ENCODE results near the gene SRSF10.
"Not testable (repeated sequence)": the region's sequence is repeated elsewhere in the genome, so short reads cannot be mapped to it uniquely, and the experiment has no call there.

SRSF10 gene

DNA sequence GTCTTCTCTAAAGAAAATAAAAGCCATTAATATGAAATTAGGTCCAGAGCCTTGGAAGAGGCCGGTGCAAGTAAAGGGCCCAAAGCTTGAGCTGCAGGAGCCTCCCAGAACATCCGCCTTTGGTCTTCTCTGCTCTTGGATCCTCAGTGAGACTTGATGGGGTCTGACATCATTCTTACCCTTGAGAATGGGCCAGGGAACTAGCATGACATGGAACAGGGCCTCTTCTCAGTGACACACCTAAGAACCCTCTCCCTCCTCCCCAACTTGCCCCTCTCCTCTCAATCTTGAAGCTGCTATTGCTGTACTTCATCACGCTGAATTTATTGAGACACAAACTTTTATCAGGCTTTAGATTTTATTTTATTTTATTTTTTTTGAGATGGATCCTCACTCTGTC is 40.3 kb upstream of the SRSF10 start:
- H3K9me3 ChIP-seq = no peaks in the 10 kb centered on the region
- DNase-seq = no peak
- peaks cover 0 to 77% (median 68%) of the 10 kb centered on the region in 4 donors for H3K4me1 ChIP-seq
- intact Hi-C loops (cut with DNase I; ENCODE audit: low total_unique reads) = loop anchor here (5.0 kb wide), 1 partner anchor 63 kb away; the partner anchor contains the start of gene PNRC2
- no peak for TF ChIP-seq CTCF (IDR thresholded peaks at IDR 0.05)
- H3K27me3 ChIP-seq = no peaks in the 10 kb centered on the region
- H3K36me3 ChIP-seq = no peaks in the 10 kb centered on the region
- H3K27ac ChIP-seq = peak overlapping the region; percentile 86
- H3K4me3 ChIP-seq = no peak overlapping the region

DNA sequence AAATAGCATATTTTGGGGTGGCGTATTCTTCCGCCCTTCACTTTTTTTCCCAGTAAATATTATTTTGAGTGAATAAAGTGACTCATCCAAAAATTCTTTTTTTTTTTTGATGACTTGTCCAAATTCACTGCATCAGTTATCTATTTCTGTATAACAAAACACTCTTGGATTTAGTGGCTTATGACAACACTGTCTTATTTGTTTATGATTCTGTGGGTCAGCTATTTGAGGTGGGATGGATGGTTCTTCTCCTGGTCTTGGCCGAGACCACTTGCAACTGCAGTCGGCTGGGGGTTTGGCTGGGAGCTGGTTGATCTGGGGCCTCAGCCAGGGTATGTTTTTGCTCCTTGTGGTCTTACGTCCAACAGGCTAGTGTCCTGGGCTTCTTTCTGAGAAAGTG is 39.9 kb upstream of the SRSF10 start:
- Histone ChIP-seq H3K4me3 (peak overlapping the region in 1 of 2 donors; percentile 30), H3K9me3 (no peaks in the 10 kb centered on the region), H3K4me1 (peaks cover 0 to 81% (median 72%) of the 10 kb centered on the region in 4 donors), H3K27me3 (no peaks in the 10 kb centered on the region), H3K36me3 (no peaks in the 10 kb centered on the region), H3K27ac (peak overlapping the region; percentile 86)
- DNase-seq = peak; percentile 71 to 87
- intact Hi-C loops (cut with DNase I; ENCODE audit: low total_unique reads) = loop anchor here (5.0 kb wide), 1 partner anchor 63 kb away; the partner anchor contains the start of gene PNRC2
- TF ChIP-seq CTCF (IDR thresholded peaks at IDR 0.05) = no peak

DNA sequence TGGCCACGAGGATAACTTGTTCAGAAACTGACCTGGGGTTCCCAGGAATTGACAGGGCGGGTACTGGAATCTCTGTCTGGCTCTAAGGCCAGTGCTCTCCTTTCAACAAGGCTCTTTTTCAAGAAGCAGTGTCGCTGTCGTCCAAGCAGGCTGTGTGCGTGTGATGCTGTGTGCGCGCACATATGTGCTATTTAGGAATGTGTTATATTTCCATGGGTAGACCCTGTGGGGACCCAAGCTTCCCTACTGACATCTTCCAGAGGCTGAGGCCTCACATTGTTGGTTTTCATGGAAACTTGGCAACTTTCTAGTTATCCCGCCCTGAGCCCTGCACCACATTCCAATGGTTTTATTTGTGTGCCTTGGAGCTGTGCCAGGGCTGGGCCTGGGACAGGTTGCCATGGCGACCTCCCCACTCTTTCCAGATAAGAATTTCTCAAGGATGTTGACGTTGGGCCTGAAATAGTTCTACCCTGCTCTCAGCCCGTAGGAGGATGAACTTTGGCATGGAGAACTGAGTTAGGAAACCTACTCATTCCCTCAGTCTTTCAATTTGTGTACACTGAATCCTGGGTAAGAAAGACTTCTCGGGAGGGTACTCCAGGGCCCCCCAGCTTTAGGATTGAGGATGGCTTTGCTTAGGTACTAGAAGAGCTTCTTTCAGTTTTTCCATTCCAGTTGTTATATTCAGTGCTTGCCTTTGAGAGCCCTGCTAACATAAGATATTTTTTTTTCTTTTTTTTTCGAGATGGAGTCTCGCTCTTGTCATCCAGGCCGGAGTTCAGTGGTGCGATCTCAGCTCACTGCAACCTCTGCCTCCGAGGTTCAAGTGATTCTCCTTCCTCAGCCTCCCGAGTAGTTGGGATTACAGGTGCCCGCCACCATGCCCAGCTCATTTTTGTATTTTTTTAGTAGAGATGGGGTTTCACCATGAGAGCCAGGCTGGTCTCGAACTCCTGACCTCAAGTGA is 38.8 kb upstream of the SRSF10 start:
- Histone ChIP-seq H3K36me3 (no peaks in the 10 kb centered on the region), H3K4me3 (peak overlapping the region; percentile 17 to 30), H3K9me3 (no peaks in the 10 kb centered on the region), H3K27ac (peak overlapping the region; percentile 86), H3K4me1 (peaks cover 0 to 85% (median 76%) of the 10 kb centered on the region in 4 donors), H3K27me3 (no peaks in the 10 kb centered on the region)
- intact Hi-C loops (cut with DNase I; ENCODE audit: low total_unique reads) = no loop called here
- peak; percentile 99 for DNase-seq
- TF ChIP-seq CTCF (IDR thresholded peaks at IDR 0.05) = no peak

DNA sequence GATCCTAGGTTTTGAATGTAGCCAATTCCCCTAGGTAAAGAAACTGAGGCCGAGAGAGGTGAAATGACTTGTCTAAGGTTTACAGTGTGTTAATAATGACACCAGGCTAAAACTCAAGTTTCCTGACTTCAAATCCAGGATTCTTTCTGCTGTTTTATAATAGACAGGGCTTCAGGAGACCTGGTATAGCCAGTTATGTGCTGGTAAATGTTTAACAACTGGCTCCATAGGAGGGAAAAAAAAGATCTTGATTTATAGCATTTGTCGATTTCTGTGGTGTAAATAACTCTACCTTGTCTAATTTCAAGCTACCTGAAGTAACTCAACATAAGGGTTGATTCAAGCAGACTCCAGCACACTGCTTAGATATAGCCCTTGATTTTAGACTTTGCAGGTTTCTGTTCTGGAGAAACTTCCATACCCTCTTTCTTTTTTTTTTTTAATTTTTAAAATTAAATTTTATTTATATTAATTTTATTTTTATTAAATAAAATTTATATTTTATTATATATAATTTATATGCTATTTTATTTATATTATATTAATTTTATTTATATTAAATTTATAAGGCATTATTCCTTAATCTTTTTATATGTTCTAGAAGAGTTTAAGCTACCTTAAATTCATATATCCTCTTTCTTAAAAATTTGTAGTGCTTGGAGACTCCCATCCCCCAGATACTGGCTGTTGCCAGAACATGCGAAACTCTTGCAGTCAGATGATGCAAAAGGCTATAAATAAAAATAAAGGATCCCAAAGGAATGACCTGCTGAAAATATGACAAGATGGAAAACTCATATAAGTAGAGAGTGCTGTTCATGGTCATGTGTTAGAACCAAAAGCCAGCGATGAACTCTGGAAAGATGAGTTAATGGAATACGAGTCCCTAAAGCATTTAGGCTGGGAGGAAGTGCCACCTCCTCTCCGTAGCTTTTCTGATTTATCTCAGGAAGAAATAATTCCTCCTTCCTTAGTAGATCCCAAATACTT is 35.4 kb upstream of the SRSF10 start:
- intact Hi-C loops (cut with DNase I; ENCODE audit: low total_unique reads) = no loop called here
- TF ChIP-seq CTCF (IDR thresholded peaks at IDR 0.05) = no peak
- Histone ChIP-seq H3K27ac (peak overlapping the region; percentile 86), H3K4me1 (peaks cover 0 to 79% (median 54%) of the 10 kb centered on the region in 4 donors), H3K27me3 (no peaks in the 10 kb centered on the region), H3K4me3 (no peak overlapping the region), H3K36me3 (no peaks in the 10 kb centered on the region), H3K9me3 (no peaks in the 10 kb centered on the region)
- peak in 1 of 2 donors; percentile 38 for DNase-seq

DNA sequence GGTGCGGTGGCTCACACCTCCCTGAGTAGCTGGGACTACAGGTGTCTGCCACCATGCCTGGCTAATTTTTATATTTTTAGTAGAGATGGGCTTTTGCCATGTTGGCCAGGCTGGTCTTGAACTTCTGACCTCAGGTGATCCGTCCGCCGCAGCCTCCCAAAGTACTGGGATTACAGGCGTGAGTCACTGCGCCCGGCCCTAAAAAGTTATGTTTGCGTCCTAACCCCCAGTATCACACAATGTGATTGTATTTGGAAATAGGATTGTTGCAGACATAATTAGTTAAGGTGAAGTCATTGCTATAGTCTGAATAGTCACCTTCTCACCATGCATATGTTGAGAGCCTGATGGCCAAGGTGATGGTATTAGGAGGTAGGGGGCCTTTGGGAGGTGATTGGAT is 32.8 kb upstream of the SRSF10 start:
- Histone ChIP-seq H3K27ac (peak overlapping the region; percentile 50 to 61), H3K4me1 (peaks cover 0 to 82% (median 55%) of the 10 kb centered on the region in 4 donors)
- H3K36me3 ChIP-seq; H3K27me3 ChIP-seq; intact Hi-C loops (cut with DNase I; ENCODE audit: low total_unique reads); DNase-seq; H3K9me3 ChIP-seq; H3K4me3 ChIP-seq: not testable (repeated sequence)
